Activated CD4-positive, alpha-beta T cell treated with anti-CD3 and anti-CD28 coated beads, Interleukin-2, amount 10 ng/mL, durations not matched to agents 24 days and 14 days (primary cell): ENCODE data around the gene AP2A1. TPM values are rescaled to one million over a fixed set of nuclear protein-coding genes. Genes with fewer than 3 reads are reported as not detected.

Source experiments
- total RNA-seq: library from RNA; stranded (reverse); gene quantifications from 2 replicates; pipeline ENCODE4 v1.2.3, GENCODE V29; 2022

Gene AP2A1
- total RNA-seq, 1 donor from 2014 or later, result 61.8 TPM

Other genes with a start within 250 kb of the AP2A1 start
- gene RCN3, start 239.0 kb upstream of the AP2A1 start, total RNA-seq, result 2.0 and 4.3 TPM in 2 replicates
- gene NOSIP, start 186.4 kb upstream of the AP2A1 start, total RNA-seq, result 66.1 and 68.5 TPM in 2 replicates
- 0.56 and 1.0 TPM in 2 replicates for gene PRRG2, start 185.7 kb upstream of the AP2A1 start, total RNA-seq
- 31.1 and 32.7 TPM in 2 replicates for gene PRR12, start 175.8 kb upstream of the AP2A1 start, total RNA-seq
- gene RRAS, start 126.9 kb upstream of the AP2A1 start, total RNA-seq, result 4.1 and 5.0 TPM in 2 replicates
- 75.0 and 84.9 TPM in 2 replicates for gene SCAF1, start 124.8 kb upstream of the AP2A1 start, total RNA-seq
- gene IRF3, start 101.1 kb upstream of the AP2A1 start, total RNA-seq, result 146 and 151 TPM in 2 replicates
- gene BCL2L12, start 101.1 kb upstream of the AP2A1 start, total RNA-seq, result 69.3 and 72.0 TPM in 2 replicates
- 510 and 512 TPM in 2 replicates for gene PRMT1, start 89.7 kb upstream of the AP2A1 start, total RNA-seq
- gene ADM5, start 77.4 kb upstream of the AP2A1 start, total RNA-seq, result 8.4 and 8.6 TPM in 2 replicates
- 3.4 and 3.6 TPM in 2 replicates for gene CPT1C, start 75.9 kb upstream of the AP2A1 start, total RNA-seq
- gene TSKS, start 3.7 kb upstream of the AP2A1 start, total RNA-seq, result 0.92 and 1.6 TPM in 2 replicates
- 16.2 and 16.4 TPM in 2 replicates for gene FUZ, start 46.3 kb downstream of the AP2A1 start, total RNA-seq
- 49.1 and 51.5 TPM in 2 replicates for gene MED25, start 51.3 kb downstream of the AP2A1 start, total RNA-seq
- 121 and 124 TPM in 2 replicates for gene PTOV1, start 84.2 kb downstream of the AP2A1 start, total RNA-seq
- 123 and 124 TPM in 2 replicates for gene PNKP, start 100.6 kb downstream of the AP2A1 start, total RNA-seq
- 31.5 and 33.5 TPM in 2 replicates for gene AKT1S1, start 110.4 kb downstream of the AP2A1 start, total RNA-seq
- 36.5 and 36.8 TPM in 2 replicates for gene TBC1D17, start 110.7 kb downstream of the AP2A1 start, total RNA-seq
- 40.4 and 41.4 TPM in 2 replicates for gene IL4I1, start 129.9 kb downstream of the AP2A1 start, total RNA-seq
- 44.3 and 45.5 TPM in 2 replicates for gene ATF5, start 162.2 kb downstream of the AP2A1 start, total RNA-seq
- gene NUP62, start 162.5 kb downstream of the AP2A1 start, total RNA-seq, result 217 and 232 TPM in 2 replicates
- gene SIGLEC11, start 194.2 kb downstream of the AP2A1 start, total RNA-seq, result not detected in 2 replicates